Panc1 (cell line): ENCODE results near the gene UBE2E1.

ENCODE experiments used
- POLR2AphosphoS5 ChIP-seq: IDR thresholded peaks from 2 replicates; pipeline ENCODE4 v1.6.1; 2012; ENCODE audit warnings: mild to moderate bottlenecking, low read depth, low read length, moderate library complexity
- SIN3A ChIP-seq: IDR thresholded peaks from 2 replicates; pipeline ENCODE4 v1.6.1; 2012; ENCODE audit warnings: low read depth, mild to moderate bottlenecking, low read length, moderate library complexity, borderline replicate concordance; ENCODE audit not compliant: insufficient read depth
- TCF7L2 ChIP-seq: IDR thresholded peaks from 2 replicates; pipeline ENCODE4 v1.6.1; 2011; ENCODE audit warnings: mild to moderate bottlenecking, low read depth, low read length, inconsistent platforms
- TF ChIP-seq, protein P1 (sequence below): fragments of 450-650 bp; IDR thresholded peaks from 2 replicates; pipeline ENCODE4 v1.5.1; 2017; ENCODE audit warnings: mild to moderate bottlenecking
- TF ChIP-seq, protein P2 (sequence below), 2 experiments: IDR thresholded peaks; 2 replicates each; pipeline ENCODE4 v1.6.1; 2011 to 2012; ENCODE audit warnings: low read depth in 2 of 2, control low read depth in 1 of 2, low read length in 1 of 2, mild to moderate bottlenecking in 1 of 2, moderate library complexity in 1 of 2; ENCODE audit not compliant: insufficient read depth in 1 of 2

DNA sequence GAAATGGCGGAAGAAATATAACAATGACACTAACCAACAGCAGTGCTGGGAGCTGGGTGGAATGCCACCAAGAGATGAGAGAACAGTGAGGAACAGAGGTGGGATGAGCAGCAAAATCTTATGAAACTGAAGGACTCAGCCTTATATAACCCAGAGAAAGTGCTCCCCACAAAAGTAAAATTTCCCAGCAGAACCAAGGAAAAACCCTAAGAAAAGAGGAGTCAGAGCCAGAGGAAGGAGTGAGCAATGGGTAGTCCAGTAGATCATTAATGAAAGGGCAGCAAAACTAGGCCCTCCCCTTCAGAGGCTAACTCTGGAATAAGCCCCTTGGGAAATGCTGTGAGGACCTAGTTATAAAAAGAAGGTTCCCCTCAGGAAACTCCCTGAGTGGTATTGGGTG is 24.7 kb upstream of the UBE2E1 start:
- TF ChIP-seq, protein P1, sequence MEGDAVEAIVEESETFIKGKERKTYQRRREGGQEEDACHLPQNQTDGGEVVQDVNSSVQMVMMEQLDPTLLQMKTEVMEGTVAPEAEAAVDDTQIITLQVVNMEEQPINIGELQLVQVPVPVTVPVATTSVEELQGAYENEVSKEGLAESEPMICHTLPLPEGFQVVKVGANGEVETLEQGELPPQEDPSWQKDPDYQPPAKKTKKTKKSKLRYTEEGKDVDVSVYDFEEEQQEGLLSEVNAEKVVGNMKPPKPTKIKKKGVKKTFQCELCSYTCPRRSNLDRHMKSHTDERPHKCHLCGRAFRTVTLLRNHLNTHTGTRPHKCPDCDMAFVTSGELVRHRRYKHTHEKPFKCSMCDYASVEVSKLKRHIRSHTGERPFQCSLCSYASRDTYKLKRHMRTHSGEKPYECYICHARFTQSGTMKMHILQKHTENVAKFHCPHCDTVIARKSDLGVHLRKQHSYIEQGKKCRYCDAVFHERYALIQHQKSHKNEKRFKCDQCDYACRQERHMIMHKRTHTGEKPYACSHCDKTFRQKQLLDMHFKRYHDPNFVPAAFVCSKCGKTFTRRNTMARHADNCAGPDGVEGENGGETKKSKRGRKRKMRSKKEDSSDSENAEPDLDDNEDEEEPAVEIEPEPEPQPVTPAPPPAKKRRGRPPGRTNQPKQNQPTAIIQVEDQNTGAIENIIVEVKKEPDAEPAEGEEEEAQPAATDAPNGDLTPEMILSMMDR = no peak
- TF ChIP-seq TCF7L2 (no peak), POLR2AphosphoS5 (no peak), SIN3A (no peak)
- TF ChIP-seq, protein P2, sequence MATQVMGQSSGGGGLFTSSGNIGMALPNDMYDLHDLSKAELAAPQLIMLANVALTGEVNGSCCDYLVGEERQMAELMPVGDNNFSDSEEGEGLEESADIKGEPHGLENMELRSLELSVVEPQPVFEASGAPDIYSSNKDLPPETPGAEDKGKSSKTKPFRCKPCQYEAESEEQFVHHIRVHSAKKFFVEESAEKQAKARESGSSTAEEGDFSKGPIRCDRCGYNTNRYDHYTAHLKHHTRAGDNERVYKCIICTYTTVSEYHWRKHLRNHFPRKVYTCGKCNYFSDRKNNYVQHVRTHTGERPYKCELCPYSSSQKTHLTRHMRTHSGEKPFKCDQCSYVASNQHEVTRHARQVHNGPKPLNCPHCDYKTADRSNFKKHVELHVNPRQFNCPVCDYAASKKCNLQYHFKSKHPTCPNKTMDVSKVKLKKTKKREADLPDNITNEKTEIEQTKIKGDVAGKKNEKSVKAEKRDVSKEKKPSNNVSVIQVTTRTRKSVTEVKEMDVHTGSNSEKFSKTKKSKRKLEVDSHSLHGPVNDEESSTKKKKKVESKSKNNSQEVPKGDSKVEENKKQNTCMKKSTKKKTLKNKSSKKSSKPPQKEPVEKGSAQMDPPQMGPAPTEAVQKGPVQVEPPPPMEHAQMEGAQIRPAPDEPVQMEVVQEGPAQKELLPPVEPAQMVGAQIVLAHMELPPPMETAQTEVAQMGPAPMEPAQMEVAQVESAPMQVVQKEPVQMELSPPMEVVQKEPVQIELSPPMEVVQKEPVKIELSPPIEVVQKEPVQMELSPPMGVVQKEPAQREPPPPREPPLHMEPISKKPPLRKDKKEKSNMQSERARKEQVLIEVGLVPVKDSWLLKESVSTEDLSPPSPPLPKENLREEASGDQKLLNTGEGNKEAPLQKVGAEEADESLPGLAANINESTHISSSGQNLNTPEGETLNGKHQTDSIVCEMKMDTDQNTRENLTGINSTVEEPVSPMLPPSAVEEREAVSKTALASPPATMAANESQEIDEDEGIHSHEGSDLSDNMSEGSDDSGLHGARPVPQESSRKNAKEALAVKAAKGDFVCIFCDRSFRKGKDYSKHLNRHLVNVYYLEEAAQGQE (IDR thresholded peaks at IDR 0.05; ENCODE audit: insufficient read depth in 1 of 2, low read depth in 2 of 2, low read length in 1 of 2) = no peak
